Measurements from ENCODE around the gene ARHGAP26.

Gene ARHGAP26

GRCh38 chr5:143132739-143133138, 362.6 kb downstream of the ARHGAP26 start:
- DNase-seq: no peak

- no peak for DNase-seq
These were observed 363.5 kb downstream of the ARHGAP26 start for GRCh38 chr5:143133721-143134120.

DNA sequence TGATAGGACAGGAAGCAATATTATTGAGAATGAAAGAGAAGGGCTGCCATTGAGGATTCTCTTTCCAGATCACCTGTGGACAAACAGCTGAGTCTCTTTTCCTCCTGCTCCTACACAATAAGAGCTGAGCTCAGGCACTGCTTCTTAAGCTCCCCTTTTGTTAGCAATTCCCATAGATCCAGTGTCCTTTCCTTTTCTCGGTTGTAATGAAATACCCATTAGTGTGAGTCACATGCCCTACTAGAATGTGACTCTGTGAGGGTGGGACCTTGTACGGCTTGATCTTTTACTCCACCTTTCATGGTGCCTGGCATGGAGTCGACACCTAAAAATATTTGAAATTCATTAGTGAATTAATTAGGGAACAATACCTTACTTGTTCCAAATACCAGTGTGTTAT, 364.1 kb downstream of the ARHGAP26 start:
- DNase-seq: no peak

- no peak for DNase-seq
These were observed 364.7 kb downstream of the ARHGAP26 start for GRCh38 chr5:143134900-143135299.

DNA sequence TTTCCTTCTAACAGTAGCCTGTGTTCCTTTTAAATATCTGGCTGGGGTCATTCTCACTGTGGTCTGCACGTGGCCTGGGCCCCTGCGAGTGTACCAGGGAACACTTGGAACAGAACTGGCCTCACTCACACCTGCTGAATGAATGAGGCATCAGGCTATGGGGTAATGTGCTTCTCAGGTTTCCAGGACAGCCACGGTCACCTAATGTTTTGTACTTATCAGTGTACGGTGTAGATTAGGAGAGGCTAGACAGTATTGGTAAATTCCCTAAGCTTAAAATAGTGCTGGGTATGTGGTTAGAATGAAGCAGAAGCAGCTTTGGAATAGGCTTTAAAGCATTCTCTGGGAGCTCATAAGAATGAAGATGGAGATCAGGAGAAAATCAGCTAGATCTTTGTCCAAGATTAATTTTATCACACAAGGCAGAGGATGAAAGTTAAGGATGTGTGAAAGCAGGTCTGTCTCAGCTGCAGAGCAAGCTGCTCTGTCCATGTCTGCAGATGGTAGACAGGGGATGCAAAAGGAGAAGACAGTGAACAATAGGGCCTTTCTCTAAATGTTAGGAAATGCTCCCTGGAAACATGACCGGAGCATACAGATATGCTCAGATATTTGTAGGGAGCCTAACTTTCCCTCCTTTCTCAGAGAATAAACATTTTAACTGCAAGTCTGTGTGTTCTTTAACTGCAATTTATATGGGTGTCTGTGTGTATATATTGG, 365.8 kb downstream of the ARHGAP26 start:
- no peak for DNase-seq

DNA sequence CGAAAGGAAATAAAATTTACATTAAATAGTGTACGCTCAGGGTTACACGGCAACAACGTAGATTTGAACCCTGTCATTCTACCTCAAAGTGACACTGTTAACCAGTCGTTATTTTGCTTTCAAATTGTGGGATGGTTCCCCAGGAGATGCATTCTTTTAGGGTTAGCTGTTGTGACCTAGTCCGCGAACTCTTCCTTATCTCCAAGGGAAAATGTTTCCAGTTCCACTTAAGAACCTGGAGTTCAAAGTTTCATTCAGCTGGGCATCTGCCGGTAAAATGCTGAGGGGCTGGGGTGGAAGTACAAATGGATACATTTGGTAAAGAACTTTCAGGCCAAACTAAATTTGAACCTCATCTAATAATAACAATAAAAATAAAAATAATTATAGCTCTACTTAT, 368.7 kb downstream of the ARHGAP26 start:
- DNase-seq: no peak

DNA sequence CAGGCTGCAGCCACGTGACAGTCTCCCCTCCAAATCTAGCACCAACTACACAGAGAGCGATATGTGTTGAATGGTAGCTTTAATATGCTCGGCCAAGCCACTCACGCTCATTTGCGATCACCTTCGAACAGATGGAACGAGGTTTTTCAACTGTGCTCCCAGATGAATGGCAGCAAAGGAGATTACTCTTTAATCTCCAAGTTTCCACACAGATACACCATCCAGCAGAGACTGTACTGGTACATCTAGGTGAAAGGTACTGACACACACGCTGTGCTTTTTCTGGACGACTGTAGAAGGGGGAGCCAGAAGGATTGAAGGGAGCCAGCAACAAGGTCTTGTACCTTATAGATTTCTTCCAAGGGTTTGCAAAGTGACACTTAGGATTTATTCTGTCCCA, 369.4 kb downstream of the ARHGAP26 start:
- DNase-seq: no peak

GRCh38 chr5:143140492-143141203, 370.5 kb downstream of the ARHGAP26 start:
- DNase-seq: no peak

DNA sequence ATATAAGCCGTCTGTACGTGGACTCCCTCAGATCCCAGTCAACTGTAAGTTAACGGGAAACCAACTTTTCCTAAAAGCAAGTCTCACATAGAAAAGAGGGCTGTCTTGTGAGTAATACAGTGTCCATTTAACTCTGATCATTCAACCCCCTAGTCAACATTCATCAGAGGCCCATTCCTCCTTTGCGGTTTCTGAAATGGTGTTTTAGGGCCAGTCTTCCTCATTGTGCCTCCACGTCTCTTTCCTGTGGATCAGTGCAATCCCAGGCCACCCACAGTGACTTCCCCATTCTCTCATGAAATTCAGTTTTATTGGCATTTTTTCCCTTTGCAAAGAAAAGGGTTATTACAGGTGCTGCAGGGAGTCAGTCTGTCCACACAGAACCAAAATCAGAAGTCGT, 371.5 kb downstream of the ARHGAP26 start:
- DNase-seq: no peak

DNA sequence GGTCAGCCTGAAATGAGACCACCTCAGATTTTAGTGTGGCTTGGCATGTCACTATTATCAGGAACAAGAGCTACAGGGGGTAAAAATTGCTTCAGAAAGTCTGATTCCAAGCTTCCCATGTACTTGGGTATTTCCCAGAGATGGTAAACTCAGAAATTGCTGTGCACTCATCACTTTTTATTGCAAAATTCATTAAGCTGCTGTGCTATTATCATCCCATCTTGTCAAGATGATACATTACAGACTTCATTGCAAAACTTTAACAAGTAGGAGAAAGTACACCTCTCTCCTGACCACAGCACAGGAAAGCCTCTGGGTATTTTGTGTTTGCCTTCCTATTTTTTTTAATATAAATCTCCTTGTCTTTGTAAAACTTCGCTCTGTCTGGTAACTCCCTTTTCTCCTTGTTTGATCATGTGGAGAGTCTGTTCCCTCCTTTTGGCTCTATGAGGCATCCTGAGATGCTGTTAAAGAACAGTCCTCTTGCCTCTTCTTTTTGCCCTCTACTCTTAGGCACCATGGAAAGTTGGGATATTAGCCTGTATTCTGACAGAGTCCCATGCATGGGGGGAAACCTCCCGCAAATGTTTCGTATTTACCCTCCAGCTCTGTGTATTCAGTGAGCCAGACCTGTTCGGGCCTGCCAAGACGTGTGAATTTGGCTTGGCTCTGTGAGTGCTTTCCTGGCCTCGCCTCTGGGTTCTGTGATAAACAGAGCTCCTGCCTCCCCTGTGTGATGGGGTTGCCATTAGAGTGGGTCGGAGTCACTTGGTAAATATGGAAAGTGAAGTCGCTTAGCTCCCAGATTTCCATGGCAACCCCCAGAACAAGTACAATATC, 372.6 kb downstream of the ARHGAP26 start:
- DNase-seq: no peak

GRCh38 chr5:143143973-143144372, 373.8 kb downstream of the ARHGAP26 start:
- no peak for DNase-seq

DNA sequence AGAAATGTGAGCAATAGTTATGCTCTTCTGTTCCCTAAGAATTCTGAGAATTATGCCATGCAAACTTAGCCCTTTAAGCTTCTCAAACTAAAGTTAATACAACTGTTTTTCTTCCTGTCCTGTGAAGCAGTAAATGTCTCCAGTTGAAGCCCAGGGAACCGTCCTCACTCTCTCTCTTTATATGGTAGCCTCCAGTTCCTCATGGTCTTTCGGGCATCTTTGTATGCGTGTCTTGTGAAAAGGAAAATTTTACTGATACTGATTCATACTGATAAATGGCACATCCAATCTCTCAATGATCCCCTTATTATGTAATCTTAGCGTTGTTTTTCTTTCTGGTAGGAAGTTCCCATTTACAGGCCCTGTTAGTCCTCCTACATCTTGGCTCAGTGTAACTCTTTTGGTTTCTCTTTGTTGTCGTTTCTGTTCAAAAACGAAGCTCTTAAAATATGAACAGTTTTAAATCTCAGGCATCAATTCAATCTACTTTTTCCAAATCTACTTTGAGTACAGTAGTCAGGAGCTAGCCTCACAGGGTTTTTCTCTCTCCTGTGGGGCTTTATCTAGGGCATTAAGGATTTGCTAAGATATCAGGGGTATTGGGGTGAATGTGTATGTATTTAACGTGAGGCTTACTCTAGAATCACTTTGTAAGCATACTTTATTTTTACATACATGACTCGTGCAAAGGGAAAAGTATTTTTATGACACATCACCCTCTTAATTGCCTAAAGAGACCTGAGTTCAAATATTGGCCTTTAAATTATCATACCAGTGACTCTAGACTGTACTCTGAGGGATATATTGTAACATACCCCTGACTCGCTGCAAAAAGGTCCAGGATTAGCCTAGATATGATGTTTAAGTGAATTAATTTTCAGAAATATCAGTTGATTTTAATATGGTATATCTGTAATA, 375.3 kb downstream of the ARHGAP26 start:
- DNase-seq: no peak

DNA sequence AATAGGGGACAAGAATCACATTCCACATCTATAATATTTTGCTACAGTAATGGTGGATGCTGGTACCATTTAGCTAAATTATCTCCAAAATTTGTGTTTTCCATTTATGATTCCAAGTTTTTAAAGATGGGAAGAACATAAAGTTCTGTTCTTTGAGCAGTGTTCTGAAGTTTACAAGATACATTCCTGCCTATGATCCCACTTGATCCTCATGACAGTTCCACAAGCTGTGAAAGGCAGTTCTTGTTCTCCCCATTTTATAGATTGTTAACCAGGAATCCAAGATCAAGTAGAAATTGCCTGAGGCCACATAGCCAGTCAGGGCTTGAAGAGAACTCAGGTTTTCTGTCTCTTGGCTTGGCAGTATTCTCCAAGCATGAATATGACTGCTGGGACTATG, 376.0 kb downstream of the ARHGAP26 start:
- DNase-seq: no peak

DNA sequence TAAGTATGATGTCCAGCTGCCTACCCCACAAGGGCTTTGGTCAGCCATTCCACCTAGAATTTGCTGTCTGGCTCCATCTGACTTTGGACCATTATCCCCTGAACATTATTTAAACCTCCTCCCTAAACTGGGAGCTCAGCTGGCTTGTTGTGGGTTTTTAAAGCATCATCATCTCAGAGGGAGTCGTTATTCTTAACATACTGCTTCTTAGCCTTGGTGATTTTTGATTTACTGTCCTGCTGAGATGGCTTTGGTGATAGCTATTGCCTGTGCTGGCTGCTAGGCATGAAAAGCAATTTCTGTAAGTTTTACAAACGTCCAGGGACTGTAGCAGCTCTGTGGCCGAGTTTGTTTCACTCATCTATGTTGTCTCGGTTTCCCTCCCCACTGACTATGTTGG, 377.2 kb downstream of the ARHGAP26 start:
- no peak for DNase-seq

DNA sequence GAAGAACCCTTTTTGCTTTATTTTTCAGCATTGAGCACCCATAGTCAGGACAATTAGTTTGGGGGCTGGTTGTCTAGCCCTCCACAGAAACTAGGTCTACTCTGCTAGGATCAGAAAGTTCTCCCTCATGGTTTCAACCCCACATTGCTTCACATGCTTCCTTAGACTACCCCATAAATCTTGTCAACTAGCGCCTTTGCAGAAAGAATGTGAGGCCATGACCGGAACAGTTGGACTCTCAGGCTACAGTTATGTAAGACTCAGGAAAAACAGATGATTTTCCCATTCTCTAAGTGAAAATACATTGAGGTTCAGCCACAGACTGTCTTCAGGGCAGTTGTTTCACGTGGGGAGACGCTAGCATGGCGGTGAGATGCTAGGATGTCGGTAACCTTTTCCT, 377.7 kb downstream of the ARHGAP26 start:
- no peak for DNase-seq

DNA sequence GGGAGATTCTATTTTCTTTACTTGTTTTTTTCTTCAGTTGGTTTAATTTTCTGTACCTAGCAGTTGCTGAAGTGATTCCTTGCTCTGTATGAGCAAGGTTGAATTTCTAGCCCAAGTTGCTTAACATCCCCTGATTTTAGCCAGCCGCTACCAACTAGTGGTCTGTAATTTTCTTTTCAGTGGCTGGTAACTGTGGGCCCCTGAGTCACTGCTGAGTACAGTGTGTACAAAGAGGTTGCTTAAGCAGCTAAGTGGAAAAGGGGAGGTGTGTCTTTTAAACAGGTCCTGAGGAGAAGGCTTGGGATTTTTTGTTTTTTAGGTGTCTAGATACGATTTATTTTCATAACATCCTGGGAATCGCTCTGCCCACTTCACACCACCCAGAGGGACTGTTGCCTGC, 378.6 kb downstream of the ARHGAP26 start:
- DNase-seq: no peak

DNA sequence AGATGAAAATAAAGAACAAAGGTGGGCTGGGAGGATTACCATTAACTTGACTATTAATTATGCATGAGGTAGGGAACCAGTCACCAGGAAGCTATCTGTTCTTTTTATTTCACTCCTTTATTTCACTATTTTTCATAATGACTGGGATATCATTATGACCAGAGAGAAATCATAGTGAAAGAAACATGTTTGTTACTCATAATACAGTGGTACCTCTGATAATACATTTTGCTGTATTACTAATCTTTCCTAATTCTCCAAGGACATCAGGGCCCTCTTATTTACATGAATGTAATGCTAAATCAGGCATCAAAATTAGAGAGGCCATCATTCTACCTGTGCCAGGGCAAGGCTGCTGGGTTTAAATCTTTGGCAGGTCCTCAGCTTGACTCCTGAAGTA, 379.6 kb downstream of the ARHGAP26 start:
- no peak for DNase-seq

GRCh38 chr5:143151056-143151700, 381.0 kb downstream of the ARHGAP26 start:
- no peak for DNase-seq

GRCh38 chr5:143152445-143152844, 382.3 kb downstream of the ARHGAP26 start:
- DNase-seq: no peak

DNA sequence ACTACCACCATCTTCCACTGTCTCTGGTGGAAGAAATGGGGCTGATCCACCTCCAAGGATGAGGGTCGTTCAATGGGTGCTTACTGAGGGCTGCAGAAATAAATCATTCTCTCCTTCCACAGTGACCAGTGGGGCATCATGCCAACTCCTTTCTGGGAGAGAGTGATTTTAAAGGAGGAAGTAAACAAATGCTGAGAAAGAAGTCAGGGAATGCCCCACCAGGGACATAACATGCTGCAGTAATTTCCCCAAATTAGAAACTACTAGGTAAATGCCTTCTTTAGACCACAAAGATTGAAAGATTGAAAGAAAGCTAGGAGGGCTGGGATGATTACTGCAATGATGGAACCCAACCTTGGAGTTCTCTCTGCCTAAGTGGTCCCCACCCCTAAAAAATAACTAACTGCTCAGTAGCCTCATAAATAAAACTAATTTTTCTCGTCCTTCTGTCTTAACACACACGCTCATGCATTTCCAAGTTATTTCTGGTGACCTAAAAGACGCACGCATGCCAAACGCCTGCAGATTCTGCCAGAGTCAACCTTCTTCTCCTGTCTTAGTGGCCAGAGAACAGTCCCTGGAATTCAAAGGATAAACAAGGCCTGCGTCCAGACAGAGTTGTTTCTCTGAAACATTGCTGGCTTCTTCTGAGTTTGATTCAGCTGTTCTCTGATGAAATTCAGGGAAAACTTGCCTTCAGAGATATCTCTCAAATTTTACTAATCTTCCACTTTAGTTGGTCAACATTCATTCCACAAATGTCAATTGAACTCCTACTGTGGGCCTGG, 383.3 kb downstream of the ARHGAP26 start:
- no peak for DNase-seq
